ENCODE measurements around the gene CWC25.
A peak's percentile ranks its signal among the peaks of the same experiment; 100 is the strongest.

CWC25 gene

GRCh38 chr17:38824899-38825761, at the start of gene CWC25:
TSS of gene CWC25 (minus strand) at chr17:38825321. CDS start at chr17:38825183, 138 bp downstream.
- CTCF ChIA-PET, result no interaction called here
- POLR2A ChIA-PET, result interaction anchor here (0.6 to 1.4 kb wide), 2 partner anchors 29 to 69 kb away, joined by 3 to 5 read pairs; partner anchors contain the start of gene RPL23
- TF ChIP-seq CTCF (IDR thresholded peaks at IDR 0.05; ENCODE audit: control extremely low read depth, extremely low read depth, low read depth, missing control alignments), result no peak
- DNase-seq (ENCODE audit: extremely low spot score), result peak; percentile 95

GRCh38 chr17:38873640-38874380, 48.7 kb upstream of the CWC25 start:
- no peak for DNase-seq (ENCODE audit: extremely low spot score)
- ChIA-PET POLR2A (no interaction called here), CTCF (interaction anchor here (0.8 to 3.0 kb wide), 5 partner anchors 8 to 291 kb away, joined by 3 to 11 read pairs (median 4); no protein-coding TSS in a partner anchor)
- no peak for TF ChIP-seq CTCF (IDR thresholded peaks at IDR 0.05; ENCODE audit: control extremely low read depth, extremely low read depth, low read depth, missing control alignments)

GRCh38 chr17:38872671-38873385, 47.7 kb upstream of the CWC25 start:
- ChIA-PET POLR2A (no interaction called here), CTCF (interaction anchor here (0.8 to 3.0 kb wide), 6 partner anchors 9 to 292 kb away, joined by 3 to 11 read pairs (median 5); no protein-coding TSS in a partner anchor)
- no peak for TF ChIP-seq CTCF (IDR thresholded peaks at IDR 0.05; ENCODE audit: control extremely low read depth, extremely low read depth, low read depth, missing control alignments)
- DNase-seq (ENCODE audit: extremely low spot score), result no peak

- no peak for TF ChIP-seq CTCF (IDR thresholded peaks at IDR 0.05; ENCODE audit: control extremely low read depth, extremely low read depth, low read depth, missing control alignments)
- DNase-seq (ENCODE audit: extremely low spot score), result no peak
- ChIA-PET POLR2A (interaction anchor here (0.5 to 3.6 kb wide), 2 partner anchors 19 to 593 kb away, joined by 3 to 38 read pairs; partner anchors contain the start of gene RPL23), CTCF (interaction anchor here (0.8 to 3.0 kb wide), 7 partner anchors 10 to 303 kb away, joined by 3 to 11 read pairs (median 5); no protein-coding TSS in a partner anchor)
These were observed 46.9 kb upstream of the CWC25 start for GRCh38 chr17:38872027-38872511.

- ChIA-PET CTCF (interaction anchor here (1.0 to 3.0 kb wide), 7 partner anchors 10 to 303 kb away, joined by 3 to 11 read pairs (median 5); no protein-coding TSS in a partner anchor), POLR2A (interaction anchor here (0.5 to 3.6 kb wide), 3 partner anchors 19 to 593 kb away, joined by 3 to 38 read pairs (median 3); partner anchors contain the start of gene RPL23)
- TF ChIP-seq CTCF (IDR thresholded peaks at IDR 0.05; ENCODE audit: control extremely low read depth, extremely low read depth, low read depth, missing control alignments), result peak; percentile 44
- DNase-seq (ENCODE audit: extremely low spot score), result peak; percentile 66
These were observed 46.3 kb upstream of the CWC25 start for GRCh38 chr17:38871247-38872015.

Data from GM10248 (cell line).